DND-41 (cell line): Measurements from ENCODE around the gene HIVEP2.

Experiments
- ATAC-seq: fragments of 200-7000 bp; cut with Tn5 transposase; 3 replicates; pipeline ENCODE4 v1.9.1; 2021; ENCODE audit warnings: low read depth; ENCODE audit not compliant: insufficient read depth
- DNase-seq: peaks from one replicate; pipeline ENCODE4 v3.0.0-alpha.2; 2020
- H2AFZ ChIP-seq: 2 replicates; pipeline ENCODE4 v1.6.0; 2012; ENCODE audit warnings: low read depth, low read length
- H3K27ac ChIP-seq: 2 replicates; pipeline ENCODE4 v1.5.1; 2012; ENCODE audit warnings: low read length, inconsistent platforms
- H3K27me3 ChIP-seq: fragments of 200-600 bp; sonication (generic); 2 replicates; pipeline ENCODE4 v1.6.0; 2012; ENCODE audit warnings: low read length, mild to moderate bottlenecking, inconsistent platforms; ENCODE audit not compliant: insufficient read depth, poor library complexity
- H3K36me3 ChIP-seq: 2 replicates; pipeline ENCODE4 v1.5.1; 2012; ENCODE audit warnings: low read length, inconsistent platforms; ENCODE audit not compliant: insufficient read depth
- H3K4me1 ChIP-seq: 2 replicates; pipeline ENCODE4 v1.5.1; 2012; ENCODE audit warnings: mild to moderate bottlenecking, low read length; ENCODE audit not compliant: insufficient read depth
- H3K4me2 ChIP-seq: 2 replicates; pipeline ENCODE4 v1.6.0; 2012; ENCODE audit warnings: mild to moderate bottlenecking, moderate library complexity, low read length, inconsistent platforms; ENCODE audit not compliant: insufficient read depth
- H3K4me3 ChIP-seq, 2 experiments: fragments of 200-600 bp in 1 of 2; shearing (Covaris generic) in 1 of 2; 2 replicates each; pipeline ENCODE4 v1.5.1; 2012 to 2016; ENCODE audit warnings: inconsistent platforms in 2 of 2, low read length in 2 of 2, mild to moderate bottlenecking in 2 of 2, low read depth in 1 of 2, moderate library complexity in 1 of 2
- H3K79me2 ChIP-seq: 2 replicates; pipeline ENCODE4 v1.6.0; 2012; ENCODE audit warnings: low read length, inconsistent platforms; ENCODE audit not compliant: insufficient read depth
- H3K9ac ChIP-seq: 2 replicates; pipeline ENCODE4 v1.6.0; 2012; ENCODE audit warnings: low read depth, mild to moderate bottlenecking, inconsistent platforms, low read length, moderate library complexity
- H3K9me3 ChIP-seq: 2 replicates; pipeline ENCODE4 v1.5.1; 2012; ENCODE audit warnings: low read length, moderate library complexity, mild to moderate bottlenecking, inconsistent platforms; ENCODE audit not compliant: insufficient read depth, severe bottlenecking
- H4K20me1 ChIP-seq: 2 replicates; pipeline ENCODE4 v1.6.0; 2012; ENCODE audit warnings: low read length; ENCODE audit not compliant: insufficient read depth
- CTCF ChIP-seq: IDR thresholded peaks from 2 replicates; pipeline ENCODE4 v1.5.1; 2012; ENCODE audit warnings: borderline replicate concordance, low read length, moderate library complexity, mild to moderate bottlenecking; ENCODE audit not compliant: poor library complexity, severe bottlenecking; ENCODE audit errors: extremely low read depth
- EZH2 ChIP-seq: IDR thresholded peaks from 3 replicates; pipeline ENCODE4 v1.6.1; 2012; ENCODE audit warnings: borderline replicate concordance, low read depth, mild to moderate bottlenecking, moderate library complexity, low read length, inconsistent platforms; ENCODE audit not compliant: severe bottlenecking

HIVEP2 gene

GRCh38 chr6:142868917-142869316 lies 76.1 kb downstream of the HIVEP2 start:
- no peak for ATAC-seq
- Histone ChIP-seq H4K20me1 (peaks cover 2% of the 10 kb centered on the region; the same call in 1 of the 2 replicates), H3K4me1 (peaks cover 15% of the 10 kb centered on the region), H3K27ac (no peak overlapping the region), H3K4me2 (no peak overlapping the region), H3K4me3 (no peak overlapping the region), H3K9ac (no peak overlapping the region), H3K36me3 (no peaks in the 10 kb centered on the region), H3K27me3 (no peaks in the 10 kb centered on the region), H2AFZ (no peak overlapping the region), H3K9me3 (no peaks in the 10 kb centered on the region), H3K79me2 (no peaks in the 10 kb centered on the region)
- no peak for DNase-seq
- TF ChIP-seq EZH2 (no peak), CTCF (no peak)

- Histone ChIP-seq H4K20me1 (peaks cover 2% of the 10 kb centered on the region; the same call in 1 of the 2 replicates), H3K9ac (no peak overlapping the region), H3K4me3 (no peak overlapping the region), H3K9me3 (no peaks in the 10 kb centered on the region), H3K4me2 (no peak overlapping the region), H3K27ac (no peak overlapping the region), H3K36me3 (no peaks in the 10 kb centered on the region), H2AFZ (no peak overlapping the region), H3K79me2 (no peaks in the 10 kb centered on the region), H3K27me3 (no peaks in the 10 kb centered on the region), H3K4me1 (peaks cover 15% of the 10 kb centered on the region)
- ATAC-seq (no peak), DNase-seq (no peak)
- no peak for TF ChIP-seq EZH2
- TF ChIP-seq CTCF = peak; percentile 3
Observed at GRCh38 chr6:142867988-142868812, 76.8 kb downstream of the HIVEP2 start.

- H3K27ac ChIP-seq = no peak overlapping the region
- H3K4me2 ChIP-seq = no peak overlapping the region
- no peak for DNase-seq
Observed at GRCh38 chr6:142867355-142867801, 77.6 kb downstream of the HIVEP2 start.

More at GRCh38 chr6:142867355-142867801, 77.6 kb downstream of the HIVEP2 start:
- Histone ChIP-seq H3K4me1 (peaks cover 15% of the 10 kb centered on the region), H4K20me1 (peaks cover 2% of the 10 kb centered on the region; the same call in 1 of the 2 replicates), H3K9ac (no peak overlapping the region), H3K9me3 (no peaks in the 10 kb centered on the region), H3K36me3 (no peaks in the 10 kb centered on the region), H3K27me3 (no peaks in the 10 kb centered on the region), H2AFZ (no peak overlapping the region), H3K4me3 (no peak overlapping the region), H3K79me2 (no peaks in the 10 kb centered on the region)
- ATAC-seq = no peak
- TF ChIP-seq CTCF = no peak
- TF ChIP-seq EZH2 = no peak
